Measurements from ENCODE around the gene CCR1.
"Not testable (repeated sequence)": the region's sequence is repeated elsewhere in the genome, so short reads cannot be mapped to it uniquely, and the experiment has no call there.

CCR1 gene

GRCh38 chr3:46209746-46210470 is 1.8 kb upstream of the CCR1 start:
- no peak for DNase-seq

- DNase-seq: no peak
Observed at GRCh38 chr3:46209053-46209452, 940 bp upstream of the CCR1 start.

- DNase-seq: not testable (repeated sequence)
Observed at GRCh38 chr3:46207514-46207913, 599 bp downstream of the CCR1 start.

GRCh38 chr3:46206282-46207015 is 1.7 kb downstream of the CCR1 start:
- no peak for DNase-seq

GRCh38 chr3:46205286-46205960 is 2.7 kb downstream of the CCR1 start:
- no peak for DNase-seq

GRCh38 chr3:46203681-46204080 is 4.4 kb downstream of the CCR1 start:
- DNase-seq: no peak

GRCh38 chr3:46202535-46202934 is 5.6 kb downstream of the CCR1 start:
- DNase-seq: no peak

GRCh38 chr3:46200790-46201189 is 7.3 kb downstream of the CCR1 start:
- DNase-seq: no peak

GRCh38 chr3:46200211-46200610 is 7.9 kb downstream of the CCR1 start:
- DNase-seq: no peak

- no peak for DNase-seq
Observed at GRCh38 chr3:46196261-46196957, 11.7 kb downstream of the CCR1 start.

- DNase-seq: no peak
Observed at GRCh38 chr3:46194868-46195553, 13.1 kb downstream of the CCR1 start.

- DNase-seq: no peak
Observed at GRCh38 chr3:46193436-46193835, 14.7 kb downstream of the CCR1 start.

GRCh38 chr3:46192939-46193338 is 15.2 kb downstream of the CCR1 start:
- no peak for DNase-seq

GRCh38 chr3:46191730-46192129 is 16.4 kb downstream of the CCR1 start:
- DNase-seq: no peak

GRCh38 chr3:46188708-46189107 is 19.4 kb downstream of the CCR1 start:
- no peak for DNase-seq

GRCh38 chr3:46187876-46188275 is 20.2 kb downstream of the CCR1 start:
- no peak for DNase-seq

GRCh38 chr3:46187341-46187700 is 20.8 kb downstream of the CCR1 start:
- no peak for DNase-seq

- DNase-seq: no peak
Observed at GRCh38 chr3:46186471-46187340, 21.4 kb downstream of the CCR1 start.

- DNase-seq: no peak
Observed at GRCh38 chr3:46184469-46184868, 23.6 kb downstream of the CCR1 start.

- DNase-seq: no peak
Observed at GRCh38 chr3:46183330-46183729, 24.8 kb downstream of the CCR1 start.

GRCh38 chr3:46168583-46169345 is 39.3 kb downstream of the CCR1 start:
- DNase-seq: no peak

Data from NCI-H2107 (cell line).